PC-3 (cell line): ENCODE measurements around the gene SUN1.

ENCODE experiments used
- EZH2phosphoT487 ChIP-seq: fragments of 300-600 bp; sonication (generic); IDR thresholded peaks from 2 replicates; pipeline ENCODE4 v1.6.1; 2018; ENCODE audit warnings: mild to moderate bottlenecking, antibody characterized with exemption, low read length, borderline replicate concordance
- TF ChIP-seq, protein P1 (sequence below): fragments of 300-600 bp; sonication (generic); conservative IDR thresholded peaks from 2 replicates; pipeline ENCODE4 v1.5.1; 2017; ENCODE audit warnings: antibody characterized with exemption, low read depth, mild to moderate bottlenecking, low read length

GRCh38 chr7:894164-894867 lies 62.0 kb downstream of the SUN1 start:
- TF ChIP-seq EZH2phosphoT487: no peak
- TF ChIP-seq, protein P1, sequence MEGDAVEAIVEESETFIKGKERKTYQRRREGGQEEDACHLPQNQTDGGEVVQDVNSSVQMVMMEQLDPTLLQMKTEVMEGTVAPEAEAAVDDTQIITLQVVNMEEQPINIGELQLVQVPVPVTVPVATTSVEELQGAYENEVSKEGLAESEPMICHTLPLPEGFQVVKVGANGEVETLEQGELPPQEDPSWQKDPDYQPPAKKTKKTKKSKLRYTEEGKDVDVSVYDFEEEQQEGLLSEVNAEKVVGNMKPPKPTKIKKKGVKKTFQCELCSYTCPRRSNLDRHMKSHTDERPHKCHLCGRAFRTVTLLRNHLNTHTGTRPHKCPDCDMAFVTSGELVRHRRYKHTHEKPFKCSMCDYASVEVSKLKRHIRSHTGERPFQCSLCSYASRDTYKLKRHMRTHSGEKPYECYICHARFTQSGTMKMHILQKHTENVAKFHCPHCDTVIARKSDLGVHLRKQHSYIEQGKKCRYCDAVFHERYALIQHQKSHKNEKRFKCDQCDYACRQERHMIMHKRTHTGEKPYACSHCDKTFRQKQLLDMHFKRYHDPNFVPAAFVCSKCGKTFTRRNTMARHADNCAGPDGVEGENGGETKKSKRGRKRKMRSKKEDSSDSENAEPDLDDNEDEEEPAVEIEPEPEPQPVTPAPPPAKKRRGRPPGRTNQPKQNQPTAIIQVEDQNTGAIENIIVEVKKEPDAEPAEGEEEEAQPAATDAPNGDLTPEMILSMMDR: no peak
